Measurements from ENCODE around the gene CD47. TPM values are rescaled to one million over a fixed set of nuclear protein-coding genes. Genes with fewer than 3 reads are reported as not detected.
A peak's percentile ranks its signal among the peaks of the same experiment; 100 is the strongest.

CD47 gene
- total RNA-seq, 4 donors from 2014 or later, result 146 to 167 (median 160) TPM

GRCh38 chr3:108060331-108060730 lies 30.5 kb downstream of the CD47 start:
- Histone ChIP-seq H3K27ac (no peak overlapping the region), H3K36me3 (no peaks in the 10 kb centered on the region), H3K4me3 (replicated peaks in 1 of 3) (no peak overlapping the region), H3K27me3 (no peaks in the 10 kb centered on the region), H3K4me1 (no peaks in the 10 kb centered on the region), H3K9me3 (no peaks in the 10 kb centered on the region)
- TF ChIP-seq POLR2A (IDR thresholded peaks at IDR 0.05), result no peak
- TF ChIP-seq, protein P1, sequence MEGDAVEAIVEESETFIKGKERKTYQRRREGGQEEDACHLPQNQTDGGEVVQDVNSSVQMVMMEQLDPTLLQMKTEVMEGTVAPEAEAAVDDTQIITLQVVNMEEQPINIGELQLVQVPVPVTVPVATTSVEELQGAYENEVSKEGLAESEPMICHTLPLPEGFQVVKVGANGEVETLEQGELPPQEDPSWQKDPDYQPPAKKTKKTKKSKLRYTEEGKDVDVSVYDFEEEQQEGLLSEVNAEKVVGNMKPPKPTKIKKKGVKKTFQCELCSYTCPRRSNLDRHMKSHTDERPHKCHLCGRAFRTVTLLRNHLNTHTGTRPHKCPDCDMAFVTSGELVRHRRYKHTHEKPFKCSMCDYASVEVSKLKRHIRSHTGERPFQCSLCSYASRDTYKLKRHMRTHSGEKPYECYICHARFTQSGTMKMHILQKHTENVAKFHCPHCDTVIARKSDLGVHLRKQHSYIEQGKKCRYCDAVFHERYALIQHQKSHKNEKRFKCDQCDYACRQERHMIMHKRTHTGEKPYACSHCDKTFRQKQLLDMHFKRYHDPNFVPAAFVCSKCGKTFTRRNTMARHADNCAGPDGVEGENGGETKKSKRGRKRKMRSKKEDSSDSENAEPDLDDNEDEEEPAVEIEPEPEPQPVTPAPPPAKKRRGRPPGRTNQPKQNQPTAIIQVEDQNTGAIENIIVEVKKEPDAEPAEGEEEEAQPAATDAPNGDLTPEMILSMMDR (IDR thresholded peaks at IDR 0.05), result no peak
- intact Hi-C loops (cut with DNase I), result no loop called here
- 89 to 96% methylated on average over 3 of the region's 3 CpGs for WGBS, 2 donors
- DNase-seq, result no peak

DNA sequence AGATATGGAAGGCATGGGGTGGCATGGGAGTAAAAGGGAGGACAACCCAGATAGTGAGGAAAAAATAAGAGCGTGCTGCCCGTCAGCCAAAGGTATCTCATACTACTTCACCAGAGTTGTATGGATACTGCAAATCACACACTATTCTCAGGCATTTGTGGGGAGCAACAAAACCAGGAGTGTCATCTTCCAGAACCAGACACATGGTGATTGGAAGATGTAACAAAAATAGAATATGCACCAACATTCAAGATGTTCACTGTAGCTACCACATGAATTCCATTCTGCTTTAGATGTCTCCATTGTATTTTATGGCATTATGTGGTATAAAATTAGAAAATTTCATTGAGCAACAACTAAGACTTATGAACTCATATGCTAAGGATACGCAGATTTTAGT lies 34.9 kb downstream of the CD47 start:
- Histone ChIP-seq H3K4me3 (replicated peaks in 1 of 3) (no peak overlapping the region), H3K4me1 (peaks cover 0 to 12% of the 10 kb centered on the region in 2 donors), H3K9me3 (no peaks in the 10 kb centered on the region), H3K27ac (no peak overlapping the region), H3K36me3 (no peaks in the 10 kb centered on the region), H3K27me3 (no peaks in the 10 kb centered on the region)
- DNase-seq, result no peak
- intact Hi-C loops (cut with DNase I), result no loop called here
- WGBS, 2 donors, result 97 to 98% methylated on average over 3 of the region's 3 CpGs
- no peak for TF ChIP-seq POLR2A (IDR thresholded peaks at IDR 0.05)

- intact Hi-C loops (cut with DNase I), result no loop called here
- WGBS, 2 donors, result 93 to 96% methylated on average over 2 of the region's 2 CpGs
- Histone ChIP-seq H3K9me3 (no peaks in the 10 kb centered on the region), H3K4me3 (replicated peaks in 1 of 3) (no peak overlapping the region), H3K36me3 (no peaks in the 10 kb centered on the region), H3K27ac (no peak overlapping the region), H3K27me3 (no peaks in the 10 kb centered on the region), H3K4me1 (peaks cover 0 to 12% of the 10 kb centered on the region in 2 donors)
- DNase-seq, result no peak
- TF ChIP-seq, protein P1 (IDR thresholded peaks at IDR 0.05), result no peak
- TF ChIP-seq POLR2A (IDR thresholded peaks at IDR 0.05), result no peak
These were observed 35.9 kb downstream of the CD47 start for GRCh38 chr3:108054935-108055334.

- Histone ChIP-seq H3K27me3 (no peaks in the 10 kb centered on the region), H3K4me3 (replicated peaks in 1 of 3) (no peak overlapping the region), H3K4me1 (peaks cover 0 to 12% of the 10 kb centered on the region in 2 donors), H3K9me3 (no peaks in the 10 kb centered on the region), H3K36me3 (no peaks in the 10 kb centered on the region), H3K27ac (no peak overlapping the region)
- TF ChIP-seq, protein P1 (IDR thresholded peaks at IDR 0.05), result no peak
- intact Hi-C loops (cut with DNase I), result no loop called here
- DNase-seq, result no peak
- 89 to 95% methylated on average over 2 of the region's 2 CpGs for WGBS, 2 donors
These were observed 37.3 kb downstream of the CD47 start for GRCh38 chr3:108053483-108053882.

GRCh38 chr3:108053067-108053466 lies 37.8 kb downstream of the CD47 start:
- no peak for TF ChIP-seq POLR2A (IDR thresholded peaks at IDR 0.05)
- TF ChIP-seq, protein P1 (IDR thresholded peaks at IDR 0.05), result no peak
- intact Hi-C loops (cut with DNase I), result no loop called here
- Histone ChIP-seq H3K27me3 (no peaks in the 10 kb centered on the region), H3K36me3 (no peaks in the 10 kb centered on the region), H3K9me3 (no peaks in the 10 kb centered on the region), H3K4me3 (replicated peaks in 1 of 3) (no peak overlapping the region), H3K27ac (no peak overlapping the region), H3K4me1 (peaks cover 0 to 12% of the 10 kb centered on the region in 2 donors)
- DNase-seq, result peak; percentile 33 to 64
- 58 to 72% methylated on average over 3 of the region's 3 CpGs for WGBS, 2 donors

- no peak for DNase-seq
- no peaks in the 10 kb centered on the region for H3K27me3 ChIP-seq
- intact Hi-C loops (cut with DNase I), result no loop called here
- 97% methylated on average over 3 of the region's 3 CpGs for WGBS, 2 donors
- no peak overlapping the region for H3K4me3 ChIP-seq (replicated peaks in 1 of 3)
- no peak overlapping the region for H3K27ac ChIP-seq
- no peaks in the 10 kb centered on the region for H3K36me3 ChIP-seq
- peaks cover 0 to 12% of the 10 kb centered on the region in 2 donors for H3K4me1 ChIP-seq
- TF ChIP-seq POLR2A (IDR thresholded peaks at IDR 0.05), result no peak
- TF ChIP-seq, protein P1 (IDR thresholded peaks at IDR 0.05), result no peak
- no peaks in the 10 kb centered on the region for H3K9me3 ChIP-seq
These were observed 39.8 kb downstream of the CD47 start for GRCh38 chr3:108051005-108051404.
